Kidney (tissue), 14 donors: ENCODE data around the gene PCGF5. TPM values are rescaled to one million over a fixed set of nuclear protein-coding genes. Genes with fewer than 3 reads are reported as not detected.
"Not testable (repeated sequence)": the region's sequence is repeated elsewhere in the genome, so short reads cannot be mapped to it uniquely, and the experiment has no call there.

Source experiments
- DNase-seq, 5 donors: peaks; one replicate each; pipeline ENCODE4 v3.0.0-alpha.2; 2013 to 2020
- FAIRE-seq: peaks from 2 replicates; lab custom pipeline; 2012; peaks lifted over from hg19 to GRCh38; lab: Jason Lieb, UNC
- H3K27ac ChIP-seq, 2 donors: one replicate each; pipeline ENCODE4 v1.7.0; 2013; ENCODE audit warnings: low read depth in 2 of 2, low read length in 2 of 2, inconsistent platforms in 1 of 2
- H3K27me3 ChIP-seq: one replicate; pipeline ENCODE4 v1.7.1; 2013; ENCODE audit warnings: low read length, inconsistent platforms; ENCODE audit not compliant: control insufficient read depth, insufficient read depth
- H3K36me3 ChIP-seq, 3 donors: one replicate each; pipeline versions ENCODE4 v1.7.0 to v1.7.1; 2013; ENCODE audit warnings: low read length in 3 of 3, control low read depth in 1 of 3, inconsistent platforms in 1 of 3; ENCODE audit not compliant: insufficient read depth in 3 of 3, control insufficient read depth in 2 of 3
- H3K4me1 ChIP-seq, 3 donors: one replicate each; pipeline versions ENCODE4 v1.7.0 to v1.7.1; 2013; ENCODE audit warnings: low read length in 3 of 3, inconsistent platforms in 1 of 3, low read depth in 1 of 3; ENCODE audit not compliant: control insufficient read depth in 2 of 3, insufficient read depth in 2 of 3
- H3K4me3 ChIP-seq, 3 donors: one replicate each; pipeline versions ENCODE4 v1.7.0 to v1.8.1; 2013; ENCODE audit warnings: low read length in 3 of 3, control low read depth in 1 of 3, inconsistent platforms in 1 of 3
- H3K9ac ChIP-seq, 3 donors: one replicate each; pipeline versions ENCODE4 v1.7.0 to v1.7.1; 2013; ENCODE audit warnings: low read length in 3 of 3, control low read depth in 1 of 3, inconsistent platforms in 1 of 3
- H3K9me3 ChIP-seq, 3 donors: one replicate each; pipeline versions ENCODE4 v1.7.0 to v1.7.1; 2013; ENCODE audit warnings: low read length in 3 of 3, control low read depth in 1 of 3, inconsistent platforms in 1 of 3; ENCODE audit not compliant: control insufficient read depth in 2 of 3, insufficient read depth in 1 of 3
- intact Hi-C: fragments of 100-400 bp; cut with DNase I; formaldehyde crosslinking; loops from one replicate; pipeline ENCODE4 v1.11.1; 2022
- polyA plus RNA-seq: library from polyadenylated mRNA; stranded (reverse); fragments of 350-450 nt; fragmentation: Illumina TruSeq; extraction: RNeasy Lipid Tissue Mini Kit (QIAGEN cat#74804); gene quantifications from one replicate; pipeline ENCODE4 v1.2.3, GENCODE V29; 2014; ENCODE audit warnings: low read depth, low replicate concordance; ENCODE audit not compliant: insufficient read depth
- total RNA-seq: library from RNA; stranded (reverse); fragmentation: NEBNext Ultra II Directional; extraction: Animal tissue kit (Norgen Biotek cat#: 25700); gene quantifications from one replicate; pipeline ENCODE4 v1.2.1, GENCODE V29; 2021
- TF ChIP-seq, protein P1 (sequence below): IDR thresholded peaks from 3 replicates; pipeline ENCODE4 v1.5.1; 2012; ENCODE audit warnings: mild to moderate bottlenecking, moderate library complexity, borderline replicate concordance; ENCODE audit not compliant: insufficient read depth; ENCODE audit errors: extremely low read depth
- donor health status: control.
- donor health status: control.
- donor health status: control.
- donor health status: control.
- donor health status: control.
- donor health status: DM: yes; HTN: yes; CAD: no.
- donor health status: Normal renal cell carcinoma (clear cell type).

The PCGF5 gene
- total and polyA plus RNA-seq, 2 donors from 2014 or later, result 26.8 to 49.1 TPM

DNA sequence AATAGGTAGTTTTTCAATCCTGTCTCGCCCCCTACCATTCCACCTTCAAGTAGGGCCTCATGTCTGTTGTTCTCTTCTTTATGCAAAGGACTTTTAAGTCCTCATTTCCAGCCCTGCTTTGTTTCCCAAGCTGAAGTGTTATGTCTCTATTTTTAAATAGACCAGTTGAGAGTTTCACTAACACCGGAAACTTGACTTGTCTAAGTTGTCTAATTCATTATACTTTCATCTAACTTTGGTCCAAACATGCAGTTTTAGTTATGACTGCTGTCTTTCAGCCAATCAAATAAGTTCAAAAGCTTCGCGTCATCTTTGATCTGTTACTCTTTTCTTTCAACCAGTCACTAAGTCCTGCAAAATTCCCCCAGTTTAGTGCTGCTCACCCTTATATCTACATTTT is 32.8 kb downstream of the PCGF5 start:
- peaks cover 3 to 32% (median 16%) of the 10 kb centered on the region in 3 donors for H3K36me3 ChIP-seq
- H3K27me3 ChIP-seq, result no peaks in the 10 kb centered on the region
- TF ChIP-seq, protein P1, sequence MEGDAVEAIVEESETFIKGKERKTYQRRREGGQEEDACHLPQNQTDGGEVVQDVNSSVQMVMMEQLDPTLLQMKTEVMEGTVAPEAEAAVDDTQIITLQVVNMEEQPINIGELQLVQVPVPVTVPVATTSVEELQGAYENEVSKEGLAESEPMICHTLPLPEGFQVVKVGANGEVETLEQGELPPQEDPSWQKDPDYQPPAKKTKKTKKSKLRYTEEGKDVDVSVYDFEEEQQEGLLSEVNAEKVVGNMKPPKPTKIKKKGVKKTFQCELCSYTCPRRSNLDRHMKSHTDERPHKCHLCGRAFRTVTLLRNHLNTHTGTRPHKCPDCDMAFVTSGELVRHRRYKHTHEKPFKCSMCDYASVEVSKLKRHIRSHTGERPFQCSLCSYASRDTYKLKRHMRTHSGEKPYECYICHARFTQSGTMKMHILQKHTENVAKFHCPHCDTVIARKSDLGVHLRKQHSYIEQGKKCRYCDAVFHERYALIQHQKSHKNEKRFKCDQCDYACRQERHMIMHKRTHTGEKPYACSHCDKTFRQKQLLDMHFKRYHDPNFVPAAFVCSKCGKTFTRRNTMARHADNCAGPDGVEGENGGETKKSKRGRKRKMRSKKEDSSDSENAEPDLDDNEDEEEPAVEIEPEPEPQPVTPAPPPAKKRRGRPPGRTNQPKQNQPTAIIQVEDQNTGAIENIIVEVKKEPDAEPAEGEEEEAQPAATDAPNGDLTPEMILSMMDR, result no peak
- no peak for FAIRE-seq
- H3K4me3 ChIP-seq, result no peak overlapping the region
- H3K9ac ChIP-seq, result no peak overlapping the region
- no peak overlapping the region for H3K27ac ChIP-seq
- no peak for DNase-seq
- H3K4me1 ChIP-seq, result no peaks in the 10 kb centered on the region
- H3K9me3 ChIP-seq, result peaks cover 0 to 6% (median 0%) of the 10 kb centered on the region in 3 donors
- intact Hi-C loops, result loop anchor here (5.0 kb wide), 1 partner anchor 341 kb away; no protein-coding TSS in a partner anchor

DNA sequence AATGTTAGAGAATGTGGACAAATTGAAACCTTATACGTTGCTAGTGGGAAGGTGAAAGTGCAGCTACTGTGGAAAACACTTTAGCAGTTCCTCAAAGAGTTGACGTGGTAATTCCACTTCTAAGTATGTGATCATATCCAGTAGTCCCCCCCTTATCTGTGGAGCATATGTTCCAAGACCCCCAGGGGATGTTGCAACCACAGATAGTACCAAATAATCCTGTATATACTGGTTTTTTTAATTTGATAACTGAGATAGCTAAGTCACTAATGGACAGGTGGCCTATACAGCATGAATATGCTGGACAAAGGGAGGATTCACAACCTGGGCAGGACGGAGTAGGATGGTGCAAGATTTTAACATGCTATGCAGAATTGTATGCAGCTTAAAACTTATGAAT is 36.8 kb downstream of the PCGF5 start:
- FAIRE-seq, result no peak

DNA sequence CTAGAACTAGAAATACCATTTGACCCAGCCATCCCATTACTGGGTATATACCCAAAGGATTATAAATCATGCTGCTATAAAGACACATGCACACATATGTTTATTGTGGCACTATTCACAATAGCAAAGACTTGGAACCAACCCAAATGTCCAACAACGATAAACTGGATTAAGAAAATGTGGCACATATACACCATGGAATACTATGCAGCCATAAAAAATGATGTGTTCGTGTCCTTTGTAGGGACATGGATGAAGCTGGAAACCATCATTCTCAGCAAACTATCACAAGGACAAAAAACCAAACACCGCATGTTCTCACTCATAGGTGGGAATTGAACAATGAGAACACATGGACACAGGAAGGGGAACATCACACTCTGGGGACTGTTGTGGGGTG is 40.0 kb downstream of the PCGF5 start:
- H3K27ac ChIP-seq, H3K9ac ChIP-seq, FAIRE-seq, H3K36me3 ChIP-seq, H3K4me3 ChIP-seq, H3K4me1 ChIP-seq, intact Hi-C loops, DNase-seq, H3K27me3 ChIP-seq, H3K9me3 ChIP-seq: not testable (repeated sequence)

More for the DNA sequence above, 36.8 kb downstream of the PCGF5 start:
- no peak overlapping the region for H3K4me3 ChIP-seq
- peaks cover 0 to 6% (median 0%) of the 10 kb centered on the region in 3 donors for H3K9me3 ChIP-seq
- no peaks in the 10 kb centered on the region for H3K27me3 ChIP-seq
- no peak for DNase-seq
- H3K36me3 ChIP-seq, result peaks cover 3 to 32% (median 16%) of the 10 kb centered on the region in 3 donors
- intact Hi-C loops, result no loop called here
- no peaks in the 10 kb centered on the region for H3K4me1 ChIP-seq
- H3K27ac ChIP-seq, result no peak overlapping the region
- TF ChIP-seq, protein P1, result no peak
- no peak overlapping the region for H3K9ac ChIP-seq

DNA sequence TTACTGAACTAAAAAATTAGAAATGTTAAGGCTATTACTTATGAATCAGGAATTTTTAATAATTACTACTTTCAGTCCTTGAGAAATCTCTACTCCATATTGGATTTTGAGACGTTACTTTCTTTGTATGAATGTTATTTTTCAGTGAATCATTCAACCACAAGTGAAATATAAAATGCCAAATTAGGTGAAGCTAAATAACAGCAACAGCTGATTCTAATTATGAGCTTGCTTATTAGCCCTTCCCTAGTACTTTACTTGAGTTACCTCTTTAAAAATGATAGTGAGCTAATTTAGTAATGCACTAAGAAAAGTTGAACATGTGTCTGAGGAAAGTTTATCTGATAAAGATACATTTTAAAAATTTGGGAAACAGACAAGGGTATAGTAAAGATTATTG is 51.4 kb downstream of the PCGF5 start:
- TF ChIP-seq, protein P1, result no peak
- Histone ChIP-seq H3K4me1 (no peaks in the 10 kb centered on the region), H3K27me3 (no peaks in the 10 kb centered on the region), H3K36me3 (peaks cover 0 to 15% (median 7%) of the 10 kb centered on the region in 3 donors), H3K9ac (no peak overlapping the region), H3K27ac (no peak overlapping the region), H3K4me3 (no peak overlapping the region), H3K9me3 (no peaks in the 10 kb centered on the region)
- FAIRE-seq (no peak), DNase-seq (no peak)
- intact Hi-C loops, result no loop called here
